BLaER1 (cell line): ENCODE measurements around the gene CEACAM1.
"Not testable (repeated sequence)": the region's sequence is repeated elsewhere in the genome, so short reads cannot be mapped to it uniquely, and the experiment has no call there.

Source experiments
- H3K27ac ChIP-seq: shearing (Covaris generic); formaldehyde crosslinking; 2 replicates; pipeline ENCODE4 v1.8.1; 2022
- H3K27me3 ChIP-seq: shearing (Covaris generic); formaldehyde crosslinking; 2 replicates; pipeline ENCODE4 v1.8.1; 2022
- H3K36me3 ChIP-seq: shearing (Covaris generic); formaldehyde crosslinking; 2 replicates; pipeline ENCODE4 v1.8.1; 2022
- H3K4me1 ChIP-seq: shearing (Covaris generic); formaldehyde crosslinking; 2 replicates; pipeline ENCODE4 v1.8.1; 2022
- H3K4me2 ChIP-seq: shearing (Covaris generic); formaldehyde crosslinking; 2 replicates; pipeline ENCODE4 v1.8.1; 2022
- H3K4me3 ChIP-seq: shearing (Covaris generic); formaldehyde crosslinking; 2 replicates; pipeline ENCODE4 v1.8.1; 2022
- H3K9ac ChIP-seq: shearing (Covaris generic); formaldehyde crosslinking; 2 replicates; pipeline ENCODE4 v1.8.1; 2022
- H3K9me3 ChIP-seq: shearing (Covaris generic); formaldehyde crosslinking; 2 replicates; pipeline ENCODE4 v1.8.1; 2022
- H4K20me1 ChIP-seq: shearing (Covaris generic); formaldehyde crosslinking; 2 replicates; pipeline ENCODE4 v1.8.1; 2022
- Cebpa-rat ChIP-seq: shearing (Covaris generic); IDR thresholded peaks from 2 replicates; pipeline ENCODE4 v1.8.1; 2022

CEACAM1 gene

DNA sequence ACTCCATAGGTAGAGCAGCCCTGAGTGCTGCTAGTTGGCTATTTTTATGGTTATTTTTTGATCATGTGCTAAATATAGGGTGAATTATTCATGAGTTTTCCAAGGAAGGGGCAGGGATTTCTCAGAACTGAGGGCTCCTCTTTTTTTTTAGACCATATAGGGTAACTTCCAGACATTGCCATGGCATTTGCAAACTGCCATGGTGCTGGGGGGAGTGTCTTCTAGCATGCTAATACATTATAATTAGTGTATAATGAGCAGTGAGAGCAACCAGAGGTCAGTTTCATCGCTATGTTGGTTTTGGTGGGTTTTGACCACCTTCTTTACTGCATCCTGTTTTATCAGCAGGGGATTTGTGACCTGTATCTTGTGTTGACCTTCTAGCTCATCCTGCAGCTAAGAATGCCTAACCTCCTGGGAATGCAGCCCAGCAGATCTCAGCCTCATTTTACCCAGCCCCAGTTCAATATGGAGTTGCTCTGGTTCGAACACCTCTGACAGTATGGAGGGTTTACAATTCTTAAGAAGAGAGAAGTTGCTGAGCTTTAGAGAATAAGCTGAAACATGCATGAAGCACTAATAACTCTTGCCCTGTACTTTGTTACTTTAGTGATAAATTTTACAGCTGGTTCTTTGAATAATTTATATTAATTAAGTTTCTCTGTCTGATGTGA is 31.7 kb downstream of the CEACAM1 start:
- no peak overlapping the region for H3K9ac ChIP-seq

DNA sequence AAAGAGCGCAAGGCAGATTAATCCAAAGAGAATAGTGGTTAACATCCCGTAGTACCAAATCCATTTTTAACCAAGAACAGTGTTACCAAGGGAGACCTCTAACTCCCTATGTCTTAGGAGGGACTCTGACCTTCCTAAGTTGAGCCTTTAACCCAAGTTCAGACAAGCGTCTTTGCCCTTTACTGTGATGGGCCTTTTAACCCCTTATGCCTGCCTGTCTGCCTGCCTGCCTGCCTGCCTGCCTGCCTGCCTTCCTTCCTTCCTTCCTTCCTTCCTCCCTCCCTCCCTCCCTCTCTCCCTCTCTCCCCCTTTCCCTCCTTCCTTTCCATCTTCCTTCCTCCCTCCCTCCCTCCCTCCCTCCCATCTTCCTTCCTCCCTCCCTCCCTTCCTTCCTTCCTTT is 32.6 kb downstream of the CEACAM1 start:
- Histone ChIP-seq H3K9me3 (no peaks in the 10 kb centered on the region), H3K4me2 (peak overlapping the region; percentile 32), H3K4me1 (peaks cover 38% of the 10 kb centered on the region), H3K4me3 (no peak overlapping the region), H3K27me3 (no peaks in the 10 kb centered on the region), H3K27ac (no peak overlapping the region), H3K9ac (no peak overlapping the region), H4K20me1 (no peaks in the 10 kb centered on the region), H3K36me3 (no peaks in the 10 kb centered on the region)
- no peak for TF ChIP-seq Cebpa-rat

More for the DNA sequence above, 31.7 kb downstream of the CEACAM1 start:
- Histone ChIP-seq H3K27ac (no peak overlapping the region), H3K4me2 (peak overlapping the region; percentile 39), H3K27me3 (no peaks in the 10 kb centered on the region), H3K4me1 (peaks cover 38% of the 10 kb centered on the region), H3K4me3 (no peak overlapping the region), H3K36me3 (no peaks in the 10 kb centered on the region), H3K9me3 (no peaks in the 10 kb centered on the region), H4K20me1 (no peaks in the 10 kb centered on the region)
- no peak for TF ChIP-seq Cebpa-rat

DNA sequence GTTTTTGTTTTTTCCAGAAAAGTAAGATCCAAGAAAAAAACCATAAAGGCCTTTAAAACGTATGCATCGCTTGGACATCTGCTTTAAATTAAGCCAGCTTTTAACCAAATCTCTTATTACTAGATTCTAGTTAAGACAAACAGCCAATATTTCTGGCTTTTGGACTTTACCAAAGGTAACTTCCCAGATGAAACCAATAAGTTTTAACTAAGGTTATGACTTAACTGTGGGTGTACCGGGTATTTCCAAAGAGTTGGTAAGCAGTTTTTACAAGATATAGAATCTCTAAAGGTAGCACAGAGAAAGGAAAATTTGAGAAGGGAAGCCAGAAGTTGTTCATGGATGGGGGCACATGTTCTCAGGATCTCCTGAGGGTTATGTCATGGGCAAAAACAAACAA is 34.0 kb downstream of the CEACAM1 start:
- Histone ChIP-seq H3K27ac (no peak overlapping the region), H3K27me3 (no peaks in the 10 kb centered on the region), H3K4me2 (no peak overlapping the region), H3K9ac (no peak overlapping the region), H4K20me1 (no peaks in the 10 kb centered on the region), H3K36me3 (no peaks in the 10 kb centered on the region), H3K4me3 (no peak overlapping the region), H3K9me3 (no peaks in the 10 kb centered on the region), H3K4me1 (peaks cover 38% of the 10 kb centered on the region)
- TF ChIP-seq Cebpa-rat, result no peak

DNA sequence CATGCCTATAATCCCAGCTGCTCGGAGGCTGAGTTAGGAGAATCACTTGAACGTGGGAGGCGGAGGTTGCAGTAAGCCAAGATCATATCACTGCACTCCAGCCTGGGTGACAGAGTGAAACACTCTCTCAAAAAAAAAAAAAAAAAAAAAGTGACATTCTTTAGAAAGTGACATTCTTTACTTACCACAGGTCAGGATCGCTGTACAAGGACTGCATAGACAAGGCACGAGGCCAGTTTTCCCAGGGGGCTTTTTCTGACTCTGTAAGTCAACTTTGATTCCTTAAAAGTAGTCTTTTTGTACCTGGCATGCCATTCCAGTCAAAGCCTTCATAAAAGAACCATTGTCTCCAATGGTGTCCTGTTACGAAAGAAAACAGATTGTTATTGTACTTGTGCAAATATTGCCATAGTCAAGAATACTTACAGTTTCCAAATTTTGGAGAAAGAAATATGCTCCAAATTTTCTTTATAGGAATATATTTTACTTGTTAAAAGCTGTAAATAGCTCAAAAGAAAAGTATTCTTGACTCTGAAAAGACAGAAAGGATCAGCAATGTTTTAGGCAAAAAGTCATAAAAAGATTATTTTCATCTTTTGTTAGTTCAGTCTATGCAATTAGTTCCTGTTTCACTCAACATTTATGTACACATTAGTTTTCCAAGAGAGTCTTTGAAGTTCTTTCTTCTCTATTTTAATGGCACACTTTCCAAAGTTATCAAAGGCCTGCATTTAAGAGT is 39.3 kb downstream of the CEACAM1 start:
- H3K4me3 ChIP-seq, result no peak overlapping the region
- no peaks in the 10 kb centered on the region for H3K4me1 ChIP-seq
- H3K27me3 ChIP-seq, result no peaks in the 10 kb centered on the region
- H3K36me3 ChIP-seq, result no peaks in the 10 kb centered on the region
- no peaks in the 10 kb centered on the region for H4K20me1 ChIP-seq
- H3K9me3 ChIP-seq, result no peaks in the 10 kb centered on the region
- H3K4me2 ChIP-seq, result no peak overlapping the region
- no peak overlapping the region for H3K9ac ChIP-seq
- no peak overlapping the region for H3K27ac ChIP-seq
- TF ChIP-seq Cebpa-rat, result no peak

DNA sequence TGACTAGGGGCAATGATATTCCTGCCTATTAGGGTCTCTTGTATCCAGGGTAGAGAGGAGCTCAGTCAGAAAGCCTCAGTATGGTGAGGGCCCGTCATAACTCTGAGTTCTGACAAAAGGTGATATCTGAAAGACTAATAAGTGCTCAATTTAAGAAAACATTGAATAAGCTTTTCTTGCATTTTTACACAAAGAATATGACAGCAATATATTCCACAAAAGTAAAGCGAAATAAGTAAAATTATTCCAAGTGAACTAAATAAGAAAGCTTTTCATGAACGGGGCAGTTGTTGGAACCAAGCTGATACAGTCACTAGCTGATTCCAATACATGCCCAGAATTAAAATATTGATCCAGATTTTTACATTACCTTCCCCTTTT is 40.5 kb downstream of the CEACAM1 start:
- Histone ChIP-seq H3K9me3 (no peaks in the 10 kb centered on the region), H3K27ac (no peak overlapping the region), H3K4me2 (no peak overlapping the region), H3K9ac (no peak overlapping the region), H3K4me1 (no peaks in the 10 kb centered on the region), H3K36me3 (no peaks in the 10 kb centered on the region), H4K20me1 (no peaks in the 10 kb centered on the region), H3K27me3 (no peaks in the 10 kb centered on the region), H3K4me3 (no peak overlapping the region)
- no peak for TF ChIP-seq Cebpa-rat

DNA sequence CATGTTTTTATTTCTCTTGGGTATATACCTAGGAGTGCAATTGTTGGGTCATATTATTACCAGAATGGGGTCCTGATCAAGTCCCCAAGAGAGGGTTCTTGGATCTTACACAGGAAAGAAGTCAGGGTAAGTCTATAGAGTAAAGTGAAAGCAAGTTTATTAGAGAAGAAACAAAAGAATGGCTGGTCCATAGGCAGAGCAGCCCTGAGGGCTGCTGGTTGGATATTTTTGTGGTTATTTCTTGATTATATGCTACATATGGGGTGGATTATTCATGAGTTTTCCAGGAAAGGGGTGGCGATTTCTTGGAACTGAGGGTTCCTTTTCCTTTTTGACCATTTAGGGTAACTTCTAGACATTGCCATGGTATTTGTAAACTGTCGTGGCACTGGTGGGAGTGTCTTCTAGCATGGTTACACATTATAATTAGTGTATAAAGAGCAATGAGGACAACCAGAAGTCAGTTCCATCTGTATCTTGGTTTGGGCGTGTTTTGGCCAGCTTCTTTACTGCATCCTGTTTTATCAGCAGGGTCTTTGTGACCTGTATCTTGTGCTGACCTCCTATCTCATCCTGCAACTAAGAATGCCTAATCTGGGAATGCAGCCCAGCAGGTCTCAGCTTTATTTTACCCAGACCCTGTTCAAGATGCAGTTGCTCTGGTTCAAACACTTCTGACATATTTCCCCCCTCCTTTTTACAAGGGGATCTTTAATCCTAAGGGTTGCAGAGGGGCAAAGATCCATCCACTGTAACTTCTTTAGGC is 41.1 kb downstream of the CEACAM1 start:
- Histone ChIP-seq H3K4me1 (no peaks in the 10 kb centered on the region), H3K27ac (no peak overlapping the region), H3K9me3 (no peaks in the 10 kb centered on the region), H3K4me3 (no peak overlapping the region), H3K4me2 (no peak overlapping the region), H3K27me3 (no peaks in the 10 kb centered on the region), H3K9ac (no peak overlapping the region), H3K36me3 (no peaks in the 10 kb centered on the region), H4K20me1 (no peaks in the 10 kb centered on the region)
- no peak for TF ChIP-seq Cebpa-rat

DNA sequence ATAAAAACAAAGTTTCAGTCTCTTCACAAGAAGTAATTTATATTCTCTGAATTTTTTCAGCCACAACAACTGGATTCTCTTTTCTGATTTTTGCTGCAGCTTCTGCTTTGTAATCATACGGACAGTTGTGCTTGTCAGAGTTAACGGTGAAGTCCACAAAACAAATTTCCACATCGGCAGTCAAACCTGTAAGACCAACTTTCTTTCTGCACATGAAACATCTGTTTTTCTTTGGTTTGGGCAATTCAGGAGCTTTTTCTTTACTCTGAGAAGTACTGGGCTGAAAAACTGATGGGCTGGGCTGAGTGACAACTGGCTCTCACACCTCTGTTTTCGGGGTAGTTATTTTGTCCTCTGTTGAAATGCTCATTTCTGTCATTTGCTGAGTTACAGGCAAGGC is 43.2 kb downstream of the CEACAM1 start:
- H3K27ac ChIP-seq, H3K9me3 ChIP-seq, H3K4me3 ChIP-seq, H3K9ac ChIP-seq, H3K27me3 ChIP-seq, H4K20me1 ChIP-seq, H3K4me2 ChIP-seq, H3K36me3 ChIP-seq: not testable (repeated sequence)
- H3K4me1 ChIP-seq, result peaks cover 18% of the 10 kb centered on the region

DNA sequence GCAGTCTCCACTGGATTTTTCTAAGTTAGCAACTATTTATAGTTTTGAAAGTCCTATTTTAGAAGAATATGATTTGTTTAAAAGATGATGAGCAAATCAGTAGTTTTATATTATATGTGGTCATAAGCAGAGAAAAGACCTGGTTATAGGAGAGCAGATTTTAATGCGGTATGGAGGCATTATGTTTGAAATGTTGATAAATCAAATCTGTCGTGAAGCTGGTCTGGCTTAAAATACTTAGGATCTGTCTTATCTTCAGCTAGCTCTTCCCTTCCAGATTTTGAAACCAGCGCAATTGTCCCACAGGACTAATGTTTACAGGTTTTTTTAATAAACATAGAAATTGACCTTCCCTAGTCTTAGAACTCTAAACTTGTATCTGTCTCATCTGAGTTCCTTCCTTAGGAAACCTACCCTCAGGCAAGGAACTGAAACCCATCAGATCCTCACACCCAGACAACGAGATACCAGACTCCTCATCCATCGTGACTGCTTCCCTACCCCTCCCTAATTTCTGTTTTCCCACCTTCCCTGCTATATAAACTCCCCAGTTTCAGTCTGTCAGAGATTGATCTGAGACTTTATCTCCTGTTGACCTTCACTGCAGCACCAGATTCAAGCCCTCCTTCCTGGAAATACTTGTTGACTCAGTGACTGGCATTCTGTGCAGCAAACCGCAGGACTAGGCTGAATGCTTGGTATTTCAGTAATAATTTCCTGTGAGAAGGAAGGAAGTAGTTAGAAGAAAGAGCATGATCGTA is 47.8 kb downstream of the CEACAM1 start:
- Histone ChIP-seq H3K4me3 (peak overlapping the region; percentile 27; the same call in 1 of the 2 replicates), H3K9me3 (0 out of 2 replicates have a peak, but pooled peaks cover 5% of the 10 kb centered on the region), H3K4me2 (peak overlapping the region; percentile 73), H3K36me3 (no peaks in the 10 kb centered on the region), H3K4me1 (peaks cover 31% of the 10 kb centered on the region), H3K9ac (peak overlapping the region; percentile 3; the same call in 1 of the 2 replicates), H3K27ac (peak overlapping the region; percentile 43; the same call in 1 of the 2 replicates), H4K20me1 (no peaks in the 10 kb centered on the region), H3K27me3 (no peaks in the 10 kb centered on the region)
- TF ChIP-seq Cebpa-rat, result no peak

DNA sequence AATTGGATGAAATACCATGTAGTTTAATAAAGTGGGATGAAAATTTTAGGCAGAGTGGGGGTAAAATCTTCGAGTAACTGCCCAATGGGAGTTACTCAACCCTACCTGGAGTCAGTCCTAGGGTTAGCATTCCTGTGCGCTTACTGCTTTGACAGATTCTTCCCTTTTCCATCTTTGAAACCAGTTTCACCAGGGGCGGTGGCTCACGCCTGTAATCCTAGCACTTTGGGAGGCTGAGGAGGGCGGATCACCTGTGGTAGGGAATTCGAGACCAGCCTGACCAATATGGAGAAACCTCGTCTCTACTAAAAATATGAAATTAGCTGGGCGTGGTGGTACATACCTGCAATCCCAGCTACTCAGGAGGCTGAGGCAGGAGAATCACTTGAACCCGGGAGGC is 48.5 kb downstream of the CEACAM1 start:
- TF ChIP-seq Cebpa-rat, result no peak
- Histone ChIP-seq H3K27me3 (no peaks in the 10 kb centered on the region), H4K20me1 (no peaks in the 10 kb centered on the region), H3K27ac (0 out of 2 replicates have a peak overlapping the region, but pooled peaks have one; percentile 43), H3K9ac (no peak overlapping the region), H3K4me1 (peaks cover 32% of the 10 kb centered on the region), H3K9me3 (0 out of 2 replicates have a peak, but pooled peaks cover 5% of the 10 kb centered on the region), H3K4me2 (peak overlapping the region; percentile 73), H3K36me3 (no peaks in the 10 kb centered on the region), H3K4me3 (no peak overlapping the region)
